IMR-90 (cell line): ENCODE measurements around the gene MSI2. TPM values are rescaled to one million over a fixed set of nuclear protein-coding genes. Genes with fewer than 3 reads are reported as not detected.

Experiments
- ATAC-seq: fragments of 200-7000 bp; cut with Tn5 transposase; 2 replicates; pipeline ENCODE4 v1.9.1; 2020; ENCODE audit warnings: low read depth, mild to moderate bottlenecking, moderate library complexity
- BruUV-seq: library from RNA; stranded (reverse); fragments of 400-500 nt; replicated peaks from 2 replicates; lab custom pipeline; 2021; lab: Mats Ljungman, UMichigan
- CTCF ChIA-PET: fragments of 300-600 bp; formaldehyde crosslinking; extraction: SDS; loops from one replicate; lab custom pipeline; 2021; ENCODE audit warnings: antibody characterized with exemption; lab: Yijun Ruan, JAX
- POLR2A ChIA-PET: fragments of 300-600 bp; sonication (Branson Sonifier 250); formaldehyde crosslinking; loops from one replicate; lab custom pipeline; 2022; ENCODE audit warnings: antibody characterized with exemption; ENCODE audit not compliant: unreplicated experiment; lab: Charles Lee
- DNase-seq: peaks from one replicate; pipeline ENCODE4 v3.0.0; 2013
- H2AFZ ChIP-seq: replicated peaks from 2 replicates; pipeline ENCODE3; 2013; ENCODE audit warnings: low read length, mild to moderate bottlenecking; ENCODE audit not compliant: poor library complexity
- H2AK5ac ChIP-seq: 2 replicates; pipeline ENCODE4 v1.6.1; 2013; ENCODE audit warnings: low read depth, low read length, inconsistent platforms
- H2AK9ac ChIP-seq: replicated peaks from 2 replicates; pipeline ENCODE3; 2013; ENCODE audit warnings: mild to moderate bottlenecking, low read depth, low read length, moderate library complexity; ENCODE audit not compliant: poor library complexity
- H2BK120ac ChIP-seq: 2 replicates; pipeline ENCODE4 v1.6.1; 2013; ENCODE audit warnings: low read depth, low read length, inconsistent platforms
- H2BK15ac ChIP-seq: 3 replicates; pipeline ENCODE4 v1.6.1; 2013; ENCODE audit warnings: low read depth, low read length, inconsistent platforms
- H2BK20ac ChIP-seq: 2 replicates; pipeline ENCODE4 v1.6.1; 2013; ENCODE audit warnings: low read depth, mild to moderate bottlenecking, inconsistent platforms, low read length, moderate library complexity
- H2BK5ac ChIP-seq: 2 replicates; pipeline ENCODE4 v1.6.1; 2013; ENCODE audit warnings: mild to moderate bottlenecking, low read depth, low read length, inconsistent platforms; ENCODE audit not compliant: poor library complexity, severe bottlenecking
- H3K14ac ChIP-seq: replicated peaks from 2 replicates; pipeline ENCODE4 v1.6.1; 2013; ENCODE audit warnings: low read depth, low read length, inconsistent platforms
- H3K18ac ChIP-seq: 2 replicates; pipeline ENCODE4 v1.6.1; 2013; ENCODE audit warnings: low read depth, low read length, control low read depth
- H3K23ac ChIP-seq: 2 replicates; pipeline ENCODE4 v1.6.1; 2013; ENCODE audit warnings: low read depth, low read length, inconsistent platforms
- H3K27ac ChIP-seq: 2 replicates; pipeline ENCODE4 v1.5.1; 2013; ENCODE audit warnings: mild to moderate bottlenecking, control low read depth, low read length; ENCODE audit not compliant: insufficient read depth
- H3K27me3 ChIP-seq: 2 replicates; pipeline ENCODE4 v1.6.1; 2013; ENCODE audit warnings: low read length; ENCODE audit not compliant: control insufficient read depth, insufficient read depth
- H3K36me3 ChIP-seq: 2 replicates; pipeline ENCODE4 v1.6.1; 2013; ENCODE audit warnings: low read length, mixed read lengths; ENCODE audit not compliant: control insufficient read depth, insufficient read depth
- H3K4ac ChIP-seq: 2 replicates; pipeline ENCODE4 v1.6.1; 2013; ENCODE audit warnings: low read depth, low read length, inconsistent platforms
- H3K4me1 ChIP-seq: 2 replicates; pipeline ENCODE4 v1.6.1; 2013; ENCODE audit warnings: low read length, mixed read lengths; ENCODE audit not compliant: control insufficient read depth, insufficient read depth
- H3K4me2 ChIP-seq: 2 replicates; pipeline ENCODE4 v1.6.1; 2013; ENCODE audit warnings: low read depth, mild to moderate bottlenecking, control low read depth, low read length, moderate library complexity
- H3K4me3 ChIP-seq: 2 replicates; pipeline ENCODE4 v1.5.1; 2013; ENCODE audit warnings: low read depth, mild to moderate bottlenecking, control low read depth, low read length, moderate library complexity; ENCODE audit not compliant: insufficient read depth
- H3K56ac ChIP-seq: 2 replicates; pipeline ENCODE4 v1.6.1; 2013; ENCODE audit warnings: low read length, inconsistent platforms; ENCODE audit not compliant: insufficient read depth; ENCODE audit errors: extremely low read depth
- H3K79me1 ChIP-seq, 2 experiments: 2 replicates each; pipeline ENCODE4 v1.6.1; 2013; ENCODE audit warnings: low read length in 2 of 2, inconsistent platforms in 1 of 2, low read depth in 1 of 2
- H3K9ac ChIP-seq: 2 replicates; pipeline ENCODE4 v1.6.1; 2013; ENCODE audit warnings: low read depth, low read length, control low read depth
- H3K9me1 ChIP-seq: 2 replicates; pipeline ENCODE4 v1.6.1; 2013; ENCODE audit warnings: low read length, inconsistent platforms; ENCODE audit not compliant: insufficient read depth
- H3K9me3 ChIP-seq: 2 replicates; pipeline ENCODE4 v1.6.1; 2013; ENCODE audit warnings: low read length; ENCODE audit not compliant: control insufficient read depth, insufficient read depth
- H4K20me1 ChIP-seq: 2 replicates; pipeline ENCODE4 v1.6.1; 2013; ENCODE audit warnings: low read length, inconsistent platforms; ENCODE audit not compliant: insufficient read depth
- H4K5ac ChIP-seq: 2 replicates; pipeline ENCODE4 v1.6.1; 2013; ENCODE audit warnings: mild to moderate bottlenecking, low read depth, low read length, control low read depth
- H4K8ac ChIP-seq, 2 experiments: 2 replicates each; pipeline ENCODE4 v1.6.1; 2013; ENCODE audit warnings: low read depth in 2 of 2, low read length in 2 of 2, control low read depth in 1 of 2, inconsistent platforms in 1 of 2
- H4K91ac ChIP-seq: 2 replicates; pipeline ENCODE4 v1.6.1; 2013; ENCODE audit warnings: low read depth, low read length, inconsistent platforms; ENCODE audit not compliant: insufficient read depth
- BHLHE40 ChIP-seq: fragments of 150-350 bp; IDR thresholded peaks from 2 replicates; pipeline ENCODE4 v1.6.1; 2016; ENCODE audit warnings: mild to moderate bottlenecking, low read depth, low read length
- CHD1 ChIP-seq: IDR thresholded peaks from 2 replicates; pipeline ENCODE4 v1.6.1; 2012; ENCODE audit warnings: low read depth, low read length, improper control_type of control experiment
- MXI1 ChIP-seq: IDR thresholded peaks from 2 replicates; pipeline ENCODE4 v1.6.1; 2012; ENCODE audit warnings: low read depth, mild to moderate bottlenecking, low read length, moderate library complexity, borderline replicate concordance
- RCOR1 ChIP-seq: IDR thresholded peaks from 2 replicates; pipeline ENCODE4 v1.6.1; 2012; ENCODE audit warnings: mild to moderate bottlenecking, low read length, improper control_type of control experiment; ENCODE audit not compliant: insufficient replicate concordance
- SMC3 ChIP-seq: fragments of 150-350 bp; IDR thresholded peaks from 2 replicates; pipeline ENCODE4 v1.6.1; 2016; ENCODE audit warnings: low read depth, mild to moderate bottlenecking, antibody characterized with exemption, low read length, moderate library complexity
- WGBS, 2 experiments: methylation state at CpG; one replicate each; pipeline versions ENCODE4 v1.1.5 to v1.1.7; 2013; ENCODE audit warnings: missing lambda C conversion rate in 2 of 2; ENCODE audit not compliant: insufficient read length in 1 of 2; ENCODE audit errors: extremely low coverage in 2 of 2; 5-methylcytosine and 5-hydroxymethylcytosine counted together
- dilution Hi-C: fragments of 300-500 bp; cut with HindIII; formaldehyde crosslinking; loops from one replicate; pipeline ENCODE4 v1.14.3; 2018; ENCODE audit warnings: low sequenced_read_pairs; ENCODE audit not compliant: unreplicated experiment
- in situ Hi-C: fragments of 300-500 bp; cut with MboI; formaldehyde crosslinking; loops from 3 replicates; pipeline ENCODE4 v1.14.3; 2019; ENCODE audit warnings: low sequenced_read_pairs, inconsistent platforms, mixed read lengths
- intact Hi-C: fragments of 100-400 bp; cut with micrococcal nuclease; formaldehyde crosslinking; loops from 2 replicates; pipeline ENCODE4 v1.10.0; 2022
- polyA plus RNA-seq, 3 experiments: library from polyadenylated mRNA; depleted of rRNA; stranded (reverse); fragments of >200 nt; gene quantifications; 2 replicates each; pipeline ENCODE4 v1.2.3, GENCODE V29; 2012; ENCODE audit warnings: low replicate concordance in 1 of 3
- total RNA-seq: library from RNA; depleted of rRNA; stranded (reverse); fragments of >200 nt; gene quantifications from 2 replicates; pipeline ENCODE4 v1.2.3, GENCODE V29; 2012

The MSI2 gene
- total and polyA plus RNA-seq, 2 of the 4 experiments (the other 2 are of a cell fraction), result 13.0 to 16.0 TPM

DNA sequence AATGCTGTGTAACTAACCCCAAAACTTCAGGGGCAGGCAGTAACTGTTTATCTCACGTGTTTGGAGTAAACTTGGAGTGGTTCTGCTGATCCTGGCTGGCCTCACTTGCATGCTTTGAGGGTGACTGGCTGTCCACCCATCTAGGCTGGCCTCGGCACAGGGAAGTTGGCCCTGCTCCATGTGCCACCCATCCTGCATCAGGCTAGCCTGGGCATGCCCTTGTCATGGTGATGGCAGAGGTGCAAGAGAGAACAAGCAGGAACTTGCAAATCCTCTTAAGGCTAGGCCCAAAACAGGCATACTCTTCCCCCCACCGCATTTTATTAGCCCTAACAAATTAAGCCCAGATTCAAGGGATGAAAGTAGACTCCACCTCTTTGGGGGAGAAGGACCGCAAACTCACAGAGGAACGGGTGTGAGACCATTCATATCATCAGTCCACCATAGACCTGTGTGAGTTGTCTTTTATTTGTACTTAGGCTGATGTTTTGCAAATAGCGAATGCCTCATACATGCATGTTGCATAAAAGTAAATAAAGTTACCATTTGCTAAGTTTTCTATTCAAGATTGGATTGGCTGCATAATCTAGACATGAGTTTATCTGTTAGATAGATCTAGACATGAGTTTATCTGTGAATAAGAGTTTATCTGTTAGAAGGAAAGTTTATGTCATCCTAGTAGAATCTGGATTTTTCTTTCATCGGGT lies 267.8 kb downstream of the MSI2 start:
- in situ Hi-C loops, result no loop called here
- H4K8ac ChIP-seq, result peak overlapping the region; percentile 79 to 93; a peak in 3 of 4 replicates
- DNase-seq (peak; percentile 61), ATAC-seq (peak; percentile 52)
- H3K9me1 ChIP-seq, result peaks cover 13% of the 10 kb centered on the region
- H3K9me3 ChIP-seq, result no peaks in the 10 kb centered on the region
- peak overlapping the region; percentile 92 for H3K18ac ChIP-seq
- ChIA-PET CTCF (no interaction called here), POLR2A (no interaction called here)
- H3K4me2 ChIP-seq, result no peak overlapping the region
- H3K56ac ChIP-seq, result peak overlapping the region; percentile 55; the same call in 1 of the 2 replicates
- peak overlapping the region; percentile 71 for H2AFZ ChIP-seq
- intact Hi-C loops, result no loop called here
- dilution Hi-C loops, result no loop called here
- peak overlapping the region; percentile 82 for H3K14ac ChIP-seq
- H3K27me3 ChIP-seq, result no peaks in the 10 kb centered on the region
- H4K5ac ChIP-seq, result peak overlapping the region; percentile 95
- H3K27ac ChIP-seq, result peak overlapping the region; percentile 49
- peak overlapping the region; percentile 85 for H2BK120ac ChIP-seq
- H3K4me1 ChIP-seq, result peaks cover 27% of the 10 kb centered on the region
- TF ChIP-seq MXI1 (no peak), SMC3 (no peak), BHLHE40 (peak; percentile 94), RCOR1 (peak; percentile 14), CHD1 (no peak)
- 17% methylated on average over 1 of the region's 7 CpGs; no CpG with 5 or more reads in 1 of the 2 experiments for WGBS, 2 experiments
- H2AK9ac ChIP-seq, result peak overlapping the region; percentile 4
- no peaks in the 10 kb centered on the region for H4K20me1 ChIP-seq
- H3K4me3 ChIP-seq, result no peak overlapping the region
- H2BK5ac ChIP-seq, result peak overlapping the region; percentile 94
- H3K36me3 ChIP-seq, result no peaks in the 10 kb centered on the region
- peak overlapping the region; percentile 84; the same call in 2 of the 3 replicates for H2BK15ac ChIP-seq
- H3K9ac ChIP-seq, result no peak overlapping the region
- H3K79me1 ChIP-seq, result peaks cover 0 to 4% of the 10 kb centered on the region in 2 experiments; a peak in 1 of 4 replicates
- peak overlapping the region; percentile 91 for H4K91ac ChIP-seq
- H2BK20ac ChIP-seq, result peak overlapping the region; percentile 73
- peak overlapping the region; percentile 81 for H3K23ac ChIP-seq
- H3K4ac ChIP-seq, result peak overlapping the region; percentile 85
- peak overlapping the region; percentile 50 for H2AK5ac ChIP-seq
- BruUV-seq, result no TSS peak
